ENCODE results near the gene C11orf86. TPM values are rescaled to one million over a fixed set of nuclear protein-coding genes. Genes with fewer than 3 reads are reported as not detected.

The C11orf86 gene
- total and polyA plus RNA-seq, 2 of the 8 experiments (the other 6 are each of a cell fraction or from before 2014, with no cell fraction given) = 0.91 to 0.97 TPM

DNA sequence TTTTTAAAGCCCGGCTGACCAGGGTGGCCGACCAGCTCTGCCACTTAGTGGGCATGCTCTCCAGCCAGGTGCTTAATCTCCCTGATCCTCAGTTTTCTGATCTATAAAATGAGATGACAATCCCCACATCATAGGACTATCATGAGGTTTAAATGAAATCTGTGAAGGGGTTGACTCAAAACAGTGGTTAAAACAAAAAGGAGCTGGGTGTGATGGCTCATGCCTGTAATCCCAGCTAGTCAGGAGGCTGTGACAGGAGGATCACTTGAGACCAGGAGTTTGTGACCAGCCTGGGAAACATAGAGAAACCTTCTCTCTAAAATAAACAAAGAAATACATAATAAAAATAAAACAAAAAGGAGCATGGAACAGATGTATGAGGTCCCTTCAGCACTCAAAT lies 3.6 kb upstream of the C11orf86 start (continued):
- TF ChIP-seq ZNF274 (IDR thresholded peaks at IDR 0.05; ENCODE audit: borderline replicate concordance, extremely low read depth, low read length) = no peak
- TF ChIP-seq YY1 (IDR thresholded peaks at IDR 0.05; ENCODE audit: low read depth, low read length) = no peak
- no peak for TF ChIP-seq NANOG (IDR thresholded peaks at IDR 0.05; ENCODE audit: insufficient read depth, low read depth, low read length, poor library complexity, severe bottlenecking)
- TF ChIP-seq HDAC6 (IDR thresholded peaks at IDR 0.05; ENCODE audit: low read depth, low read length) = no peak
- no peak for TF ChIP-seq JUND (IDR thresholded peaks at IDR 0.05; ENCODE audit: low read length)
- TF ChIP-seq EGR1 (IDR thresholded peaks at IDR 0.05; ENCODE audit: borderline replicate concordance, low read depth, low read length) = no peak
- TF ChIP-seq, protein P1, sequence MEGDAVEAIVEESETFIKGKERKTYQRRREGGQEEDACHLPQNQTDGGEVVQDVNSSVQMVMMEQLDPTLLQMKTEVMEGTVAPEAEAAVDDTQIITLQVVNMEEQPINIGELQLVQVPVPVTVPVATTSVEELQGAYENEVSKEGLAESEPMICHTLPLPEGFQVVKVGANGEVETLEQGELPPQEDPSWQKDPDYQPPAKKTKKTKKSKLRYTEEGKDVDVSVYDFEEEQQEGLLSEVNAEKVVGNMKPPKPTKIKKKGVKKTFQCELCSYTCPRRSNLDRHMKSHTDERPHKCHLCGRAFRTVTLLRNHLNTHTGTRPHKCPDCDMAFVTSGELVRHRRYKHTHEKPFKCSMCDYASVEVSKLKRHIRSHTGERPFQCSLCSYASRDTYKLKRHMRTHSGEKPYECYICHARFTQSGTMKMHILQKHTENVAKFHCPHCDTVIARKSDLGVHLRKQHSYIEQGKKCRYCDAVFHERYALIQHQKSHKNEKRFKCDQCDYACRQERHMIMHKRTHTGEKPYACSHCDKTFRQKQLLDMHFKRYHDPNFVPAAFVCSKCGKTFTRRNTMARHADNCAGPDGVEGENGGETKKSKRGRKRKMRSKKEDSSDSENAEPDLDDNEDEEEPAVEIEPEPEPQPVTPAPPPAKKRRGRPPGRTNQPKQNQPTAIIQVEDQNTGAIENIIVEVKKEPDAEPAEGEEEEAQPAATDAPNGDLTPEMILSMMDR (IDR thresholded peaks at IDR 0.05; ENCODE audit: control extremely low read depth in 1 of 3, insufficient read depth in 1 of 3, low read depth in 1 of 3, low read length in 3 of 3) = no peak
- no peak for TF ChIP-seq CBX5 (IDR thresholded peaks at IDR 0.05; ENCODE audit: low read depth, low read length)
